Fibroblast of lung (primary cell): Measurements from ENCODE around the gene IL1B. TPM values are rescaled to one million over a fixed set of nuclear protein-coding genes. Genes with fewer than 3 reads are reported as not detected.

Experiments used
- DNase-seq, 2 donors: peaks; one replicate each; pipeline versions ENCODE4 v3.0.0 to v3.0.0-alpha.2; 2010; ENCODE audit warnings: low read depth in 2 of 2
- H2AFZ ChIP-seq: 2 replicates; pipeline ENCODE4 v1.5.1; 2012; ENCODE audit warnings: low read length, control low read depth, inconsistent platforms
- H3K27ac ChIP-seq: 2 replicates; pipeline ENCODE4 v1.5.1; 2011; ENCODE audit warnings: low read length, control low read depth; ENCODE audit not compliant: insufficient read depth
- H3K27me3 ChIP-seq: 2 replicates; pipeline ENCODE4 v1.5.1; 2011; ENCODE audit warnings: mild to moderate bottlenecking, low read length; ENCODE audit not compliant: control insufficient read depth, insufficient read depth
- H3K36me3 ChIP-seq: 2 replicates; pipeline ENCODE4 v1.5.1; 2011; ENCODE audit warnings: low read length; ENCODE audit not compliant: control insufficient read depth, insufficient read depth
- H3K4me1 ChIP-seq: 2 replicates; pipeline ENCODE4 v1.5.1; 2011; ENCODE audit warnings: low read length; ENCODE audit not compliant: control insufficient read depth, insufficient read depth; ENCODE audit errors: extremely low read depth
- H3K4me2 ChIP-seq: 2 replicates; pipeline ENCODE4 v1.5.1; 2011; ENCODE audit warnings: low read length, control low read depth; ENCODE audit not compliant: insufficient read depth; ENCODE audit errors: extremely low read depth
- H3K4me3 ChIP-seq, 4 experiments: fragments of 200-600 bp in 1 of 4; sonication (generic) in 1 of 4; replicated peaks in 1 of 4; 2 replicates each; pipeline ENCODE4 v1.5.1; 2011 to 2016; ENCODE audit warnings: low read length in 4 of 4, low read depth in 3 of 4, mild to moderate bottlenecking in 3 of 4, control low read depth in 2 of 4, inconsistent platforms in 1 of 4, mixed read lengths in 1 of 4; ENCODE audit not compliant: insufficient read depth in 1 of 4; ENCODE audit errors: control extremely low read depth in 1 of 4
- H3K79me2 ChIP-seq: 2 replicates; pipeline ENCODE4 v1.5.1; 2012; ENCODE audit warnings: mild to moderate bottlenecking, low read length, inconsistent platforms; ENCODE audit not compliant: control insufficient read depth, insufficient read depth
- H3K9ac ChIP-seq: 2 replicates; pipeline ENCODE4 v1.5.1; 2011; ENCODE audit warnings: mild to moderate bottlenecking, low read length, control low read depth; ENCODE audit not compliant: insufficient read depth
- H3K9me3 ChIP-seq: 2 replicates; pipeline ENCODE4 v1.5.1; 2012; ENCODE audit warnings: low read depth, low read length; ENCODE audit not compliant: control insufficient read depth, insufficient read depth
- H4K20me1 ChIP-seq: 2 replicates; pipeline ENCODE4 v1.5.1; 2011; ENCODE audit warnings: low read length; ENCODE audit not compliant: control insufficient read depth, insufficient read depth; ENCODE audit errors: extremely low read depth
- CTCF ChIP-seq, 2 donors: IDR thresholded peaks in 1 of 2; conservative IDR thresholded peaks in 1 of 2; 1 replicate in 1 of 2; 2 replicates in 1 of 2; pipeline ENCODE4 v1.5.1; 2011 to 2012; ENCODE audit warnings: low read length in 2 of 2, control low read depth in 1 of 2, inconsistent platforms in 1 of 2, low read depth in 1 of 2, mild to moderate bottlenecking in 1 of 2
- EZH2 ChIP-seq: IDR thresholded peaks from 2 replicates; pipeline ENCODE4 v1.5.1; 2012; ENCODE audit warnings: low read length, control low read depth, mild to moderate bottlenecking; ENCODE audit errors: missing control alignments
- polyA plus RNA-seq, 2 donors: library from polyadenylated mRNA; depleted of rRNA in 1 of 2; stranded (reverse) in 1 of 2; unstranded in 1 of 2; fragments of >200 nt; gene quantifications; 2 replicates each; pipeline ENCODE4 v1.2.1, GENCODE V29; 2011 to 2012; ENCODE audit warnings: missing spikeins in 1 of 2
- total RNA-seq: library from RNA; depleted of rRNA; stranded (reverse); fragments of >200 nt; gene quantifications from 2 replicates; pipeline ENCODE4 v1.2.1, GENCODE V29; 2014

Gene IL1B
- total and polyA plus RNA-seq, 2 donors (not counting 1 experiment from before 2014, with no cell fraction given) = 0.23 TPM; not detected in 1

GRCh38 chr2:112830682-112831512 lies 5.7 kb downstream of the IL1B start:
- Histone ChIP-seq H3K4me1 (no peaks in the 10 kb centered on the region), H3K27ac (no peak overlapping the region)

GRCh38 chr2:112829961-112830681 lies 6.5 kb downstream of the IL1B start:
- Histone ChIP-seq H3K4me2 (no peak overlapping the region), H3K9me3 (no peaks in the 10 kb centered on the region), H4K20me1 (no peaks in the 10 kb centered on the region), H3K4me3 (no peak overlapping the region), H3K27ac (no peak overlapping the region), H3K36me3 (no peaks in the 10 kb centered on the region), H3K9ac (no peak overlapping the region), H3K4me1 (no peaks in the 10 kb centered on the region), H3K79me2 (no peaks in the 10 kb centered on the region), H3K27me3 (no peaks in the 10 kb centered on the region), H2AFZ (no peak overlapping the region)
- TF ChIP-seq EZH2 = no peak
- TF ChIP-seq CTCF (conservative IDR thresholded peaks at IDR 0.05 in 1 of 2, IDR thresholded peaks at IDR 0.05 in 1 of 2; ENCODE audit: low read depth in 1 of 2, low read length in 2 of 2) = no peak
- no peak for DNase-seq

More at GRCh38 chr2:112830682-112831512, 5.7 kb downstream of the IL1B start:
- Histone ChIP-seq H3K27me3 (no peaks in the 10 kb centered on the region), H3K79me2 (no peaks in the 10 kb centered on the region), H3K4me2 (no peak overlapping the region), H4K20me1 (no peaks in the 10 kb centered on the region), H2AFZ (no peak overlapping the region), H3K36me3 (no peaks in the 10 kb centered on the region), H3K4me3 (no peak overlapping the region), H3K9ac (no peak overlapping the region), H3K9me3 (no peaks in the 10 kb centered on the region)
- no peak for DNase-seq
- TF ChIP-seq EZH2 (no peak), CTCF (conservative IDR thresholded peaks at IDR 0.05 in 1 of 2, IDR thresholded peaks at IDR 0.05 in 1 of 2; ENCODE audit: low read depth in 1 of 2, low read length in 2 of 2) (no peak)

- TF ChIP-seq CTCF (conservative IDR thresholded peaks at IDR 0.05 in 1 of 2, IDR thresholded peaks at IDR 0.05 in 1 of 2; ENCODE audit: low read depth in 1 of 2, low read length in 2 of 2) = no peak
- TF ChIP-seq EZH2 = no peak
- H3K4me1 ChIP-seq = no peaks in the 10 kb centered on the region
- no peak overlapping the region for H2AFZ ChIP-seq
- no peak overlapping the region for H3K9ac ChIP-seq
- no peaks in the 10 kb centered on the region for H4K20me1 ChIP-seq
- H3K9me3 ChIP-seq = no peaks in the 10 kb centered on the region
- no peaks in the 10 kb centered on the region for H3K27me3 ChIP-seq
- H3K4me2 ChIP-seq = no peak overlapping the region
- H3K27ac ChIP-seq = no peak overlapping the region
- H3K79me2 ChIP-seq = no peaks in the 10 kb centered on the region
- H3K4me3 ChIP-seq = no peak overlapping the region
- no peaks in the 10 kb centered on the region for H3K36me3 ChIP-seq
- DNase-seq = no peak
These were observed 7.2 kb downstream of the IL1B start for GRCh38 chr2:112829101-112829960.
